HG03066 (cell line): ENCODE results near the gene LRRC37A3.
"Not testable (repeated sequence)": the region's sequence is repeated elsewhere in the genome, so short reads cannot be mapped to it uniquely, and the experiment has no call there.

Experiments
- ATAC-seq: cut with Tn5 transposase; IDR thresholded peaks from one replicate; pipeline ENCODE4 v1.9.1; 2021; ENCODE audit warnings: low read depth; ENCODE audit not compliant: unreplicated experiment

Gene LRRC37A3

GRCh38 chr17:64837018-64837761, 82.1 kb downstream of the LRRC37A3 start:
- ATAC-seq: peak; percentile 92

DNA sequence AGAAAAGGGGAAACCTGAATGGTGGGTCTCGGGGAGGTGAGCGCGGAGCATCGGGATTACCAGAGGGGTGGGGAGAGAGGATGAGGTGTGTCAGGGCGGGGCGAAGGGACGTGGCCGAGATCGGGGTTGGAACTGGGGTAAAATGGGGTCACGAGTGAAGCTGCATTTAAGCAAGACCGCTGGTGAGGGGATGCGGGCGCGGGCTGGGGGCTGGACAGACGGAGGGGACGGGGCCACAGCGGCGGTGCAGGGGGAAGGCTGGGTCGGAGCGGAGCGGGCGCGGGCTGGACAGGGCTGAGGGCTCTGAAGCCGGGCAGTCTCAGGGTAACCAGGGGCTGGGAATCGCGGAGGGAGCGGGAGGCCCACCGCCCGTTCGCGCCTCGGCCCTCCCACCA, 82.7 kb downstream of the LRRC37A3 start:
- peak; percentile 36 for ATAC-seq

GRCh38 chr17:64834060-64834459, 85.2 kb downstream of the LRRC37A3 start:
- not testable (repeated sequence) for ATAC-seq

DNA sequence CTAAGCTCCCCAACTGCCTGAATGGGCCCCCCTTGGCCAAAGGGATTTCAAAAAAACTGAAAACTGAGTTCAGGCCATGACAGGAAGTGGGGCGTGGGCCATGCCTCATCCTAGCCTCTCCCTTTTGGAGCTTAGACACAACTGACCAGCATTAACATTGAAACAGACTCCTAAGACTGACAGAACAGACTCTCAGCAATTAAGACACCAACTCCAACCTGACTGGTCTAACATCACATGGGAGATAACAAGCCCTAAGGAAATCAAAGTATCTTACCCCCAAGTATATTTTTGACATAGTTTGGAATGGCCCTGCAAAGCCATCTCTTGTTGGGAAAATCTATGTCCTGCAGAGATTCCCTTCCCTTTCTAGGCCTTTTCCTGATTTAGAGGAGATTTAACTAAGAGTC, 88.6 kb downstream of the LRRC37A3 start:
- ATAC-seq: not testable (repeated sequence)

- ATAC-seq: not testable (repeated sequence)
Measured at GRCh38 chr17:64829824-64830630, 89.3 kb downstream of the LRRC37A3 start.

GRCh38 chr17:64829068-64829467, 90.2 kb downstream of the LRRC37A3 start:
- ATAC-seq: not testable (repeated sequence)

DNA sequence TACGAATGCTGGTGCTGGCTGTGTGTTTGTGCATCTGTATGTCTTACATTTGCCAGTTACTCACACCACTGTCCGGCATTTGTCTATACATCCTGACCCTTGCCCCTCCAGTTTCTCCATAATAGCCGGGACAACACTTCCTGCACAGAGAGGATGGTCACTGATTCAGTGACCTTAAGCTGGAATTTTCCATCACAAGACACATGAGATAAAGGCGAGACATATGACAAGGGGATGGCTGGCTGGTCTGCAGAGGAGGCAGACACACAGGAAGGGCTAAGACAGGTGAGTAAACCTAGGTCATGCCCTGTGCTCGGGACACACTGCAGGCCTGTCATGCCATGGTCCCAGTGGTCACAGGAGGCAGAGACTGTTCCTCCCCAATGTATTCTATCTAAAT, 100.4 kb downstream of the LRRC37A3 start:
- ATAC-seq: not testable (repeated sequence)

- ATAC-seq: not testable (repeated sequence)
Measured at GRCh38 chr17:64815833-64816198, 103.5 kb downstream of the LRRC37A3 start.

GRCh38 chr17:64814993-64815832, 104.1 kb downstream of the LRRC37A3 start:
- ATAC-seq: not testable (repeated sequence)

DNA sequence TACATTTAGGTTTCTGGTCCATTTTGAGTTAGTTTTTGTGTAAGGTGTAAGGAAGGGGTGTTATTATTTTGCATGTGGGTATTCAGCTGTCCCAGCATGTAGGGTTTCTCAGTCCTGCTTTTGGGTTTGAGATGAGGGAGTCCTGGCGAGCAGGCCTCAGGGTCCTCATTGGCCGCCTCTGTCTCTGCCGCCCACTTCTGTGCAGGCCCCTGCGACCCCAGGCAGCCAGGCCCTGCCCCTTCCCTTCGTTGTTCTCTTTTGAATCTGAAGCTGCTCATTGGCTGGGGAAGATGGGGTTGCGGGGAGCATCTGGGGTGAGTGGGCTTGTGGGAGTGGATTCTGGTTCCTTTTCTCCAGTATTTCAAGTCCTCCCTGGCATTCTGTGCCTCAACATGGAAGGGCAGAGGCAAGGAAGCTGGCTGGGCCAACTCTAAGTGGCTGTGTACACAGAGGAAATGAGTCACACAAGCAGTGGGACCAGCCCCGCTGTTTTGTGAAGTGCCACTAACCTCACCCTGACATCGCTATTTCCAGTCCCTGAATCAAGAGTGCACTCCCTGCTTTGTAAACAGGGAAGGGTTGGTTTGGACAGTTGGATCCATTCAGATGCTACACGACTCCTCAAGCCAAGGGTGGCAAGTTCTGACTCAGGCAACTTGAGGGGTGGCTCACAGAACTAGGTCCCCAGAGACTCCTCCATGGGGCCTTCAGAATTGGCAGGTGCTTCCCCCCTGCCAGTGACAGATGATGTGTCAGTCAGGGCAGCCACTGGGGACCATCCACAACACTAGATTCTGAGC, 110.9 kb downstream of the LRRC37A3 start:
- peak; percentile 87 for ATAC-seq
